Glutamatergic neuron (in vitro differentiated cells): ENCODE results near the gene PTGFRN. TPM values are rescaled to one million over a fixed set of nuclear protein-coding genes. Genes with fewer than 3 reads are reported as not detected.

Source experiments
- DNase-seq: peaks from one replicate; pipeline ENCODE4 v3.0.0; 2022
- H3K27ac Mint-ChIP-seq: one replicate; pipeline ENCODE4 v1.8.0; 2020; ENCODE audit warnings: mild to moderate bottlenecking, mixed read lengths, inconsistent platforms; ENCODE audit not compliant: unreplicated experiment
- H3K27me3 Mint-ChIP-seq: one replicate; pipeline ENCODE4 v1.8.0; 2020; ENCODE audit warnings: mild to moderate bottlenecking, moderate library complexity, mixed read lengths, inconsistent platforms; ENCODE audit not compliant: unreplicated experiment
- H3K36me3 Mint-ChIP-seq: one replicate; pipeline ENCODE4 v1.8.0; 2020; ENCODE audit warnings: mild to moderate bottlenecking, mixed read lengths, inconsistent platforms; ENCODE audit not compliant: unreplicated experiment
- H3K4me1 Mint-ChIP-seq: one replicate; pipeline ENCODE4 v1.8.0; 2020; ENCODE audit warnings: mild to moderate bottlenecking, low read depth, mixed read lengths, inconsistent platforms; ENCODE audit not compliant: unreplicated experiment
- H3K4me3 Mint-ChIP-seq: one replicate; pipeline ENCODE4 v1.8.0; 2020; ENCODE audit warnings: mild to moderate bottlenecking, mixed read lengths, inconsistent platforms; ENCODE audit not compliant: unreplicated experiment
- H3K9me3 Mint-ChIP-seq: one replicate; pipeline ENCODE4 v1.8.0; 2020; ENCODE audit warnings: mild to moderate bottlenecking, moderate library complexity, mixed read lengths, inconsistent platforms; ENCODE audit not compliant: unreplicated experiment
- CTCF ChIP-seq: fragments of 200-600 bp; sonication (generic); IDR thresholded peaks from one replicate; pipeline ENCODE4 v1.5.0; 2021; ENCODE audit not compliant: partially characterized antibody, unreplicated experiment
- total RNA-seq: library from RNA; stranded (reverse); fragmentation: NEBNext Ultra II Directional; extraction: Animal tissue kit (Norgen Biotek cat#: 25700); gene quantifications from one replicate; pipeline ENCODE4 v1.2.1, GENCODE V29; 2021; ENCODE audit not compliant: unreplicated experiment

PTGFRN gene
- total RNA-seq, 1 donor from 2014 or later: 61.2 TPM

- H3K4me1 Mint-ChIP-seq: peaks cover 10% of the 10 kb centered on the region
- DNase-seq: no peak
- H3K9me3 Mint-ChIP-seq: peaks cover 8% of the 10 kb centered on the region
- peaks cover 4% of the 10 kb centered on the region for H3K27me3 Mint-ChIP-seq
- no peak for TF ChIP-seq CTCF
- H3K36me3 Mint-ChIP-seq: peaks cover 7% of the 10 kb centered on the region
- H3K27ac Mint-ChIP-seq: no peak overlapping the region
- no peak overlapping the region for H3K4me3 Mint-ChIP-seq
These were observed 71.9 kb downstream of the PTGFRN start for GRCh38 chr1:116981521-116982037.

- H3K4me3 Mint-ChIP-seq: no peak overlapping the region
- DNase-seq: no peak
These were observed 72.7 kb downstream of the PTGFRN start for GRCh38 chr1:116982319-116983004.

DNA sequence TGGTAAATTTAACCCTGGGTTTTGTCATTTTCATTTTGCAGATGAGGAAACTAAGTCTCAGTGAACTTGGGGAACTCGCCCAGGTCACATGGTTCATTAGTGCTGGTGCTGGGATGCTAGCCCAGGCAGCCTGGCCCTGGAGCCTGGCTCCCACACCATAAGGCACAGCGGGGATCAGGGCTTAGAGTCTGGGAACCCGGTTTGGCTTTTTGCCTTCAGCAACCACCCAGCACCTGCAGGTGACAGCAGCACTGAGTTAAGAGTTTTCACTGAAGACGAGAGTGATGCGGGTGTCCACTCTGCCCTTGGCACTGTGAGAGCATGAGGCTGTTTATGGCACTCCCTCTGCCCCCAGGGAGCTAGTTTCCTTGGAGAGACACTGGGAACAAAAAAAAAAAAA lies 73.4 kb downstream of the PTGFRN start:
- Mint-ChIP-seq H3K4me3 (no peak overlapping the region), H3K4me1 (peaks cover 18% of the 10 kb centered on the region), H3K27me3 (peaks cover 4% of the 10 kb centered on the region), H3K27ac (no peak overlapping the region), H3K9me3 (peaks cover 8% of the 10 kb centered on the region), H3K36me3 (no peaks in the 10 kb centered on the region)
- no peak for DNase-seq
- no peak for TF ChIP-seq CTCF

More at GRCh38 chr1:116982319-116983004, 72.7 kb downstream of the PTGFRN start:
- peaks cover 4% of the 10 kb centered on the region for H3K27me3 Mint-ChIP-seq
- peaks cover 18% of the 10 kb centered on the region for H3K4me1 Mint-ChIP-seq
- H3K9me3 Mint-ChIP-seq: peaks cover 8% of the 10 kb centered on the region
- TF ChIP-seq CTCF: no peak
- no peak overlapping the region for H3K27ac Mint-ChIP-seq
- H3K36me3 Mint-ChIP-seq: peaks cover 3% of the 10 kb centered on the region

DNA sequence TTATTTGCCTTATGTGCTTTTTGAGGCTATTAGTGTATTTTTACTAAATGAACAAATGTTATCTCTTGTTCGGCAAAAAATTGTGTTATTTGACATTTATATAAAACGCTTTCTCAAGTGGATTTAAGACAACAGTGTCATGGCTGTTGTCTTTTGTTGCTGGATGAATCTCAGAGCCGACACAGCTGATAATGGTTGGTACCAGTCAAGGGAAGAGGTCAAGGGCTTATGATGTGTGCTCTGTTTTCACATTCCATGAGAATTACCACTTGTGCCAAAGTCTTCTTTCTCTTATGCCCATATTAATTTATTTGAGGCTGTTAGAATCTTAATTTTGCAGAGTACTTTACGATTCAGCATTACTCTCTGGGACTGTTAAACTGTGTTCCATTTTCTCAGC lies 74.0 kb downstream of the PTGFRN start:
- H3K4me1 Mint-ChIP-seq: peaks cover 23% of the 10 kb centered on the region
- peaks cover 8% of the 10 kb centered on the region for H3K9me3 Mint-ChIP-seq
- TF ChIP-seq CTCF: no peak
- no peak for DNase-seq
- no peak overlapping the region for H3K4me3 Mint-ChIP-seq
- no peak overlapping the region for H3K27ac Mint-ChIP-seq
- H3K36me3 Mint-ChIP-seq: no peaks in the 10 kb centered on the region
- H3K27me3 Mint-ChIP-seq: peaks cover 4% of the 10 kb centered on the region

GRCh38 chr1:116984406-116985160 lies 74.9 kb downstream of the PTGFRN start:
- Mint-ChIP-seq H3K36me3 (no peaks in the 10 kb centered on the region), H3K27ac (no peak overlapping the region), H3K4me1 (peaks cover 29% of the 10 kb centered on the region), H3K9me3 (peaks cover 7% of the 10 kb centered on the region), H3K27me3 (peaks cover 4% of the 10 kb centered on the region), H3K4me3 (no peak overlapping the region)
- TF ChIP-seq CTCF: no peak
- no peak for DNase-seq
